HepG2 (cell line): Measurements from ENCODE around the gene PLXNB2. TPM values are rescaled to one million over a fixed set of nuclear protein-coding genes. Genes with fewer than 3 reads are reported as not detected.

Experiments
- ARID3A ChIP-seq: IDR thresholded peaks from 2 replicates; pipeline ENCODE4 v1.6.1; 2012; ENCODE audit warnings: low read depth, low read length, improper control_type of control experiment
- E2F2 ChIP-seq: sonication (generic); formaldehyde crosslinking; IDR thresholded peaks from 2 replicates; pipeline ENCODE4 v1.4.0; 2020; ENCODE audit warnings: missing genetic modification reagents, borderline replicate concordance
- FOXA3 ChIP-seq: IDR thresholded peaks from 2 replicates; pipeline ENCODE4 v1.6.1; 2016; ENCODE audit warnings: missing genetic modification reagents, missing compliant biosample characterization
- HNRNPK ChIP-seq: fragments of 200-400 bp; formaldehyde crosslinking; IDR thresholded peaks from 2 replicates; pipeline ENCODE4 v1.6.1; 2018; ENCODE audit warnings: low read length, low read depth, moderate library complexity, mild to moderate bottlenecking; ENCODE audit not compliant: poor library complexity, severe bottlenecking
- JUNB ChIP-seq: sonication (generic); formaldehyde crosslinking; IDR thresholded peaks from 2 replicates; pipeline ENCODE4 v1.8.0; 2022; ENCODE audit warnings: missing genetic modification reagents, mild to moderate bottlenecking, borderline replicate concordance
- MAZ ChIP-seq, 2 experiments: sonication (generic) in 1 of 2; formaldehyde crosslinking in 1 of 2; IDR thresholded peaks; 2 replicates each; pipeline versions ENCODE4 v1.5.0 to v1.6.1; 2012 to 2020; ENCODE audit warnings: low read depth in 2 of 2, mild to moderate bottlenecking in 2 of 2, borderline replicate concordance in 1 of 2, improper control_type of control experiment in 1 of 2, low read length in 1 of 2, missing genetic modification reagents in 1 of 2, moderate library complexity in 1 of 2
- MBD4 ChIP-seq: IDR thresholded peaks from 2 replicates; pipeline ENCODE4 v1.6.1; 2012; ENCODE audit warnings: low read length, inconsistent platforms, borderline replicate concordance
- NFE2L2 ChIP-seq: fragments of 150-350 bp; IDR thresholded peaks from 2 replicates; pipeline ENCODE4 v1.6.1; 2014; ENCODE audit warnings: low read length
- NFIC ChIP-seq: IDR thresholded peaks from 2 replicates; pipeline ENCODE4 v1.6.1; 2012; ENCODE audit warnings: mild to moderate bottlenecking, low read length, inconsistent platforms
- NFKBIZ ChIP-seq: IDR thresholded peaks from 2 replicates; pipeline ENCODE4 v1.6.1; 2018; ENCODE audit warnings: missing genetic modification reagents, missing compliant biosample characterization
- NFRKB ChIP-seq: fragments of 450-650 bp; IDR thresholded peaks from 2 replicates; pipeline ENCODE4 v1.6.1; 2017
- NRL ChIP-seq: sonication (generic); formaldehyde crosslinking; IDR thresholded peaks from 2 replicates; pipeline ENCODE4 v1.5.0; 2020; ENCODE audit warnings: missing genetic modification reagents, mild to moderate bottlenecking, moderate library complexity, borderline replicate concordance
- PAX8 ChIP-seq: sonication (generic); formaldehyde crosslinking; IDR thresholded peaks from 2 replicates; pipeline ENCODE4 v1.8.0; 2022; ENCODE audit warnings: mild to moderate bottlenecking, missing genetic modification reagents, borderline replicate concordance
- PITX1 ChIP-seq: sonication (generic); formaldehyde crosslinking; IDR thresholded peaks from 2 replicates; pipeline ENCODE4 v1.5.1; 2020; ENCODE audit warnings: mild to moderate bottlenecking, missing genetic modification reagents
- RELA ChIP-seq: sonication (generic); formaldehyde crosslinking; IDR thresholded peaks from 2 replicates; pipeline ENCODE4 v1.4.0; 2020; ENCODE audit warnings: missing genetic modification reagents
- XRCC5 ChIP-seq: fragments of 200-400 bp; formaldehyde crosslinking; optimal IDR thresholded peaks from 2 replicates; pipeline ENCODE3; 2017; ENCODE audit warnings: mild to moderate bottlenecking, low read length
- ZFP82 ChIP-seq: sonication (generic); formaldehyde crosslinking; IDR thresholded peaks from 2 replicates; pipeline ENCODE4 v1.5.1; 2020; ENCODE audit warnings: mild to moderate bottlenecking, missing genetic modification reagents, borderline replicate concordance
- ZMAT5 ChIP-seq: sonication (generic); formaldehyde crosslinking; IDR thresholded peaks from 2 replicates; pipeline ENCODE4 v1.5.0; 2020; ENCODE audit warnings: mild to moderate bottlenecking, low read depth, missing genetic modification reagents, borderline replicate concordance
- ZNF746 ChIP-seq: sonication (generic); formaldehyde crosslinking; IDR thresholded peaks from 2 replicates; pipeline ENCODE4 v1.8.0; 2022; ENCODE audit warnings: mild to moderate bottlenecking, missing genetic modification reagents
- polyA plus RNA-seq, 8 experiments: library from polyadenylated mRNA; depleted of rRNA in 3 of 8; stranded (reverse) in 7 of 8; unstranded in 1 of 8; fragments of >200 nt; fragmentation: Illumina TruSeq in 4 of 8; extraction: Trizol in 4 of 8; gene quantifications; 2 replicates each; pipeline versions ENCODE4 v1.2.1 to v1.2.3, GENCODE V29; 2011 to 2016; ENCODE audit warnings: low read depth in 4 of 8, missing spikeins in 1 of 8, mixed read lengths in 1 of 8; ENCODE audit not compliant: insufficient read depth in 1 of 8
- total RNA-seq, 5 experiments: library from RNA; depleted of rRNA; stranded (reverse); fragments of >200 nt; fragmentation: Illumina TruSeq; extraction: Trizol; gene quantifications; 2 replicates each; pipeline ENCODE4 v1.2.3, GENCODE V29; 2016; ENCODE audit warnings: low read depth in 1 of 5
- TF ChIP-seq, protein P1 (sequence below): sonication (generic); formaldehyde crosslinking; IDR thresholded peaks from 2 replicates; pipeline ENCODE4 v1.4.0; 2020; ENCODE audit warnings: missing genetic modification reagents
- TF ChIP-seq, protein P2 (sequence below), 2 experiments: sonication (generic) in 1 of 2; formaldehyde crosslinking in 1 of 2; IDR thresholded peaks; 2 replicates each; pipeline versions ENCODE4 v1.4.0 to v1.6.1; 2018 to 2020; ENCODE audit warnings: missing genetic modification reagents in 2 of 2, borderline replicate concordance in 1 of 2, low read depth in 1 of 2, mild to moderate bottlenecking in 1 of 2, missing biosample characterization in 1 of 2

Gene PLXNB2
- total and polyA plus RNA-seq, 2 of the 13 experiments (the other 11 are each of a cell fraction or from before 2014, with no cell fraction given) = 32.6 to 68.9 TPM

DNA sequence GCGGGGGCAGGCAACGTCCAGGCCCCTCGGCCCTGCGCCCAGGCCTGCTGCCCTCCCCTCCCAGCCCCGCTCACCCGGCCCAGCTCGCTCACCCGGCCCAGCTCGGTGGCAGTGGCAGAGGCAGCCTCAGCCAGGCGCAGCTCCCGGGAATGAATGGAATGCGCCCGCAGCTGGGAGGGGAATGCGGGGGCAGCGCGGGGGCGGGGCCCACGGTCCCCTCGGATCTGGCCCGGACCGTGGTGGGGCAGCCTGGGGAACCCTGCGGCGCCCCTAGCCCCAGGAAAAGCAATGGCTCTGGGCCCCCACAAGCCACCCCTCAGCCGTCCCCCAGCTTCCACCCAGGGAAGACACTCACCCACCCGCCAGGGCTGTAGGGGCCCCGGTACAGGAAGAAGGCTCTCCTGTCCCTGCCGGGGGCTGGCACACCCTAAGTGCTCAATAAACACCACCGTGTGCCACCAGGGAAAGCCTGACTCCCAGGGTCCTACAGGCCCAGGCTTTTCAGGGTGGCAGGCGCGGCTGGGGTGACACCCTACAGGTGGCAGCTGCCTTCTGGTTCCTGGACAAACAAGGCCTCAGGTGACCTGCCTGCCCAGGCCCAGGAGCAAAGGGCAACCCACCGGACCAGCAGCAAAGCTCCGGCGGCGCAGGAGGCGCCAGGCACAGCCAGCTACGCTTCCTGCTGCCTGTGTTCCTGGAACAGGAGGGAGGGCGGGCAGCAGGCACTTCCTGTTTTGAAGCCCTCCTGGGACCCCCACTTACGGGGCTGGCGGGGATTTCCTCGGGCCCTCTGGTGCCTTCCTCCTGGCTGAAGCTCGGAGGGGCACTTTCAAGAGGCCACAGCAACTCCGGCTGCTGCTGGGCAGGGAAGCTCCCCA, 13.8 kb downstream of the PLXNB2 start (continued):
- TF ChIP-seq PAX8 (CRISPR knock-in tag) (peak; percentile 39), ZFP82 (0 out of 2 replicates have a peak, but pooled peaks have one; percentile 81), FOXA3 (CRISPR knock-in tag) (peak; percentile 85), ZNF746 (CRISPR knock-in tag) (peak; percentile 93), MBD4 (no peak), HNRNPK (peak; percentile 86), JUNB (CRISPR knock-in tag) (no peak), NFRKB (no peak), NRL (CRISPR knock-in tag) (peak; percentile 49; the same call in 1 of the 2 replicates), NFIC (no peak), XRCC5 (peak; percentile 73), E2F2 (CRISPR knock-in tag) (no peak), PITX1 (peak; percentile 76), ARID3A (no peak), NFE2L2 (no peak), MAZ (IDR thresholded peaks at IDR 0.05; ENCODE audit: borderline replicate concordance, low read depth, low read length) (peak; percentile 80), MAZ (CRISPR knock-in tag; IDR thresholded peaks at IDR 0.05; ENCODE audit: low read depth) (peak; percentile 76), RELA (CRISPR knock-in tag) (0 out of 2 replicates have a peak, but pooled peaks have one; percentile 54), NFKBIZ (peak; percentile 51; the same call in 1 of the 2 replicates), ZMAT5 (no peak)
- TF ChIP-seq, protein P1, sequence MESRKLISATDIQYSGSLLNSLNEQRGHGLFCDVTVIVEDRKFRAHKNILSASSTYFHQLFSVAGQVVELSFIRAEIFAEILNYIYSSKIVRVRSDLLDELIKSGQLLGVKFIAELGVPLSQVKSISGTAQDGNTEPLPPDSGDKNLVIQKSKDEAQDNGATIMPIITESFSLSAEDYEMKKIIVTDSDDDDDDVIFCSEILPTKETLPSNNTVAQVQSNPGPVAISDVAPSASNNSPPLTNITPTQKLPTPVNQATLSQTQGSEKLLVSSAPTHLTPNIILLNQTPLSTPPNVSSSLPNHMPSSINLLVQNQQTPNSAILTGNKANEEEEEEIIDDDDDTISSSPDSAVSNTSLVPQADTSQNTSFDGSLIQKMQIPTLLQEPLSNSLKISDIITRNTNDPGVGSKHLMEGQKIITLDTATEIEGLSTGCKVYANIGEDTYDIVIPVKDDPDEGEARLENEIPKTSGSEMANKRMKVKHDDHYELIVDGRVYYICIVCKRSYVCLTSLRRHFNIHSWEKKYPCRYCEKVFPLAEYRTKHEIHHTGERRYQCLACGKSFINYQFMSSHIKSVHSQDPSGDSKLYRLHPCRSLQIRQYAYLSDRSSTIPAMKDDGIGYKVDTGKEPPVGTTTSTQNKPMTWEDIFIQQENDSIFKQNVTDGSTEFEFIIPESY (CRISPR knock-in tag) = peak; percentile 64
- TF ChIP-seq, protein P2, sequence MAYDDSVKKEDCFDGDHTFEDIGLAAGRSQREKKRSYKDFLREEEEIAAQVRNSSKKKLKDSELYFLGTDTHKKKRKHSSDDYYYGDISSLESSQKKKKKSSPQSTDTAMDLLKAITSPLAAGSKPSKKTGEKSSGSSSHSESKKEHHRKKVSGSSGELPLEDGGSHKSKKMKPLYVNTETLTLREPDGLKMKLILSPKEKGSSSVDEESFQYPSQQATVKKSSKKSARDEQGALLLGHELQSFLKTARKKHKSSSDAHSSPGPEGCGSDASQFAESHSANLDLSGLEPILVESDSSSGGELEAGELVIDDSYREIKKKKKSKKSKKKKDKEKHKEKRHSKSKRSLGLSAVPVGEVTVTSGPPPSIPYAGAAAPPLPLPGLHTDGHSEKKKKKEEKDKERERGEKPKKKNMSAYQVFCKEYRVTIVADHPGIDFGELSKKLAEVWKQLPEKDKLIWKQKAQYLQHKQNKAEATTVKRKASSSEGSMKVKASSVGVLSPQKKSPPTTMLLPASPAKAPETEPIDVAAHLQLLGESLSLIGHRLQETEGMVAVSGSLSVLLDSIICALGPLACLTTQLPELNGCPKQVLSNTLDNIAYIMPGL (CRISPR knock-in tag; IDR thresholded peaks at IDR 0.05; ENCODE audit: borderline replicate concordance in 1 of 2, low read depth in 1 of 2) = peak; percentile 49 to 63; a peak in 1 of 4 replicates
